SK-N-SH (cell line): Measurements from ENCODE around the gene G6PC1.

Experiments used
- JUND ChIP-seq: IDR thresholded peaks from 2 replicates; pipeline ENCODE4 v1.4.0; 2012
- POLR2AphosphoS5 ChIP-seq: IDR thresholded peaks from 2 replicates; pipeline ENCODE4 v1.6.1; 2012; ENCODE audit warnings: low read depth, low read length
- TAF1 ChIP-seq: IDR thresholded peaks from 2 replicates; pipeline ENCODE4 v1.6.1; 2012; ENCODE audit warnings: low read depth, mild to moderate bottlenecking, low read length, moderate library complexity, borderline replicate concordance
- TCF12 ChIP-seq: IDR thresholded peaks from 2 replicates; pipeline ENCODE4 v1.4.0; 2012
- TF ChIP-seq, protein P1 (sequence below): IDR thresholded peaks from 2 replicates; pipeline ENCODE4 v1.4.0; 2012; ENCODE audit warnings: low read depth
- TF ChIP-seq, protein P2 (sequence below): fragments of 200-600 bp; sonication (generic); IDR thresholded peaks from 2 replicates; pipeline ENCODE4 v1.6.1; 2017; ENCODE audit warnings: antibody characterized with exemption, mild to moderate bottlenecking, moderate library complexity
- TF ChIP-seq, protein P3 (sequence below): IDR thresholded peaks from 2 replicates; pipeline ENCODE4 v1.6.1; 2012; ENCODE audit warnings: mild to moderate bottlenecking, low read depth, low read length, moderate library complexity
- TF ChIP-seq, protein P4 (sequence below): fragments of 150-350 bp; IDR thresholded peaks from 2 replicates; pipeline ENCODE4 v1.6.1; 2017; ENCODE audit warnings: antibody characterized with exemption, low read length, low read depth, borderline replicate concordance

DNA sequence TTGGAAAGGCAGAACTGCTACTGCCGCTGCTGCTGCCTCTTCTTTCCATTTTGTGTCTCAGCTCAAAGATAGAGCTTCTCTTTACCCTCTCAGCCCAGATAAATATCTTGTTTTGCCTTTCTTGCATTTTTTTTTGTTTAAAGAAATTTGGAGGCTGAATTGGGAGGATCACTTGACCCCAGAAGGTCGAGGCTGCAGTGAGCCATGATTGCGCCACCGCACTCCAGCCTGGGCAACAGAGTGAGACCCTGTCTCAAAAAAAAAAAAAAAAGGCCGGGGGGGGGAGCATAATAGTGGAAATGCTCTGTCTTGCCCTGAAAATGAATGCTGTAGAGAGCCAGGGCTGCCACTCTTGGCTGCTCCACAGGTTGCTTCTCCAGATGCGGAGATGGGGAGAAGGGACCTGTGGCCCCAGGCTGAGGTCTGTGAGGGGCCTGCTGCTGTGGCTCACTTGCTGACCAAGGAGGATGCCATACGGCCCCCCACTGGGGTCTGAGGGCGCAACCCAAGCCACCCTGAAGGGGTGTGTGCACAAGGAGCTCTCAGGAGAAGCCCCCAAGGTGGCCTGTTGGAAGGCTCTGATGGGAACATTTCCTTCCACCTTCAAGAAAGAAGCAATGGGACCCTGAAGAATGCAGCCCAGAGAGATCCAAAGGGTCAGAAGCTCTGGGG, 21.5 kb upstream of the G6PC1 start:
- TF ChIP-seq, protein P1, sequence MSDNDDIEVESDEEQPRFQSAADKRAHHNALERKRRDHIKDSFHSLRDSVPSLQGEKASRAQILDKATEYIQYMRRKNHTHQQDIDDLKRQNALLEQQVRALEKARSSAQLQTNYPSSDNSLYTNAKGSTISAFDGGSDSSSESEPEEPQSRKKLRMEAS = no peak
- TF ChIP-seq, protein P2, sequence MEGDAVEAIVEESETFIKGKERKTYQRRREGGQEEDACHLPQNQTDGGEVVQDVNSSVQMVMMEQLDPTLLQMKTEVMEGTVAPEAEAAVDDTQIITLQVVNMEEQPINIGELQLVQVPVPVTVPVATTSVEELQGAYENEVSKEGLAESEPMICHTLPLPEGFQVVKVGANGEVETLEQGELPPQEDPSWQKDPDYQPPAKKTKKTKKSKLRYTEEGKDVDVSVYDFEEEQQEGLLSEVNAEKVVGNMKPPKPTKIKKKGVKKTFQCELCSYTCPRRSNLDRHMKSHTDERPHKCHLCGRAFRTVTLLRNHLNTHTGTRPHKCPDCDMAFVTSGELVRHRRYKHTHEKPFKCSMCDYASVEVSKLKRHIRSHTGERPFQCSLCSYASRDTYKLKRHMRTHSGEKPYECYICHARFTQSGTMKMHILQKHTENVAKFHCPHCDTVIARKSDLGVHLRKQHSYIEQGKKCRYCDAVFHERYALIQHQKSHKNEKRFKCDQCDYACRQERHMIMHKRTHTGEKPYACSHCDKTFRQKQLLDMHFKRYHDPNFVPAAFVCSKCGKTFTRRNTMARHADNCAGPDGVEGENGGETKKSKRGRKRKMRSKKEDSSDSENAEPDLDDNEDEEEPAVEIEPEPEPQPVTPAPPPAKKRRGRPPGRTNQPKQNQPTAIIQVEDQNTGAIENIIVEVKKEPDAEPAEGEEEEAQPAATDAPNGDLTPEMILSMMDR = no peak
- no peak for TF ChIP-seq POLR2AphosphoS5
- TF ChIP-seq, protein P3, sequence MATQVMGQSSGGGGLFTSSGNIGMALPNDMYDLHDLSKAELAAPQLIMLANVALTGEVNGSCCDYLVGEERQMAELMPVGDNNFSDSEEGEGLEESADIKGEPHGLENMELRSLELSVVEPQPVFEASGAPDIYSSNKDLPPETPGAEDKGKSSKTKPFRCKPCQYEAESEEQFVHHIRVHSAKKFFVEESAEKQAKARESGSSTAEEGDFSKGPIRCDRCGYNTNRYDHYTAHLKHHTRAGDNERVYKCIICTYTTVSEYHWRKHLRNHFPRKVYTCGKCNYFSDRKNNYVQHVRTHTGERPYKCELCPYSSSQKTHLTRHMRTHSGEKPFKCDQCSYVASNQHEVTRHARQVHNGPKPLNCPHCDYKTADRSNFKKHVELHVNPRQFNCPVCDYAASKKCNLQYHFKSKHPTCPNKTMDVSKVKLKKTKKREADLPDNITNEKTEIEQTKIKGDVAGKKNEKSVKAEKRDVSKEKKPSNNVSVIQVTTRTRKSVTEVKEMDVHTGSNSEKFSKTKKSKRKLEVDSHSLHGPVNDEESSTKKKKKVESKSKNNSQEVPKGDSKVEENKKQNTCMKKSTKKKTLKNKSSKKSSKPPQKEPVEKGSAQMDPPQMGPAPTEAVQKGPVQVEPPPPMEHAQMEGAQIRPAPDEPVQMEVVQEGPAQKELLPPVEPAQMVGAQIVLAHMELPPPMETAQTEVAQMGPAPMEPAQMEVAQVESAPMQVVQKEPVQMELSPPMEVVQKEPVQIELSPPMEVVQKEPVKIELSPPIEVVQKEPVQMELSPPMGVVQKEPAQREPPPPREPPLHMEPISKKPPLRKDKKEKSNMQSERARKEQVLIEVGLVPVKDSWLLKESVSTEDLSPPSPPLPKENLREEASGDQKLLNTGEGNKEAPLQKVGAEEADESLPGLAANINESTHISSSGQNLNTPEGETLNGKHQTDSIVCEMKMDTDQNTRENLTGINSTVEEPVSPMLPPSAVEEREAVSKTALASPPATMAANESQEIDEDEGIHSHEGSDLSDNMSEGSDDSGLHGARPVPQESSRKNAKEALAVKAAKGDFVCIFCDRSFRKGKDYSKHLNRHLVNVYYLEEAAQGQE = no peak
- TF ChIP-seq, protein P4, sequence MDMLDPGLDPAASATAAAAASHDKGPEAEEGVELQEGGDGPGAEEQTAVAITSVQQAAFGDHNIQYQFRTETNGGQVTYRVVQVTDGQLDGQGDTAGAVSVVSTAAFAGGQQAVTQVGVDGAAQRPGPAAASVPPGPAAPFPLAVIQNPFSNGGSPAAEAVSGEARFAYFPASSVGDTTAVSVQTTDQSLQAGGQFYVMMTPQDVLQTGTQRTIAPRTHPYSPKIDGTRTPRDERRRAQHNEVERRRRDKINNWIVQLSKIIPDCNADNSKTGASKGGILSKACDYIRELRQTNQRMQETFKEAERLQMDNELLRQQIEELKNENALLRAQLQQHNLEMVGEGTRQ = no peak
- no peak for TF ChIP-seq JUND
- TF ChIP-seq TAF1 = no peak
- TF ChIP-seq TCF12 = no peak
